Measurements from ENCODE around the gene ADAMTS20.

DNA sequence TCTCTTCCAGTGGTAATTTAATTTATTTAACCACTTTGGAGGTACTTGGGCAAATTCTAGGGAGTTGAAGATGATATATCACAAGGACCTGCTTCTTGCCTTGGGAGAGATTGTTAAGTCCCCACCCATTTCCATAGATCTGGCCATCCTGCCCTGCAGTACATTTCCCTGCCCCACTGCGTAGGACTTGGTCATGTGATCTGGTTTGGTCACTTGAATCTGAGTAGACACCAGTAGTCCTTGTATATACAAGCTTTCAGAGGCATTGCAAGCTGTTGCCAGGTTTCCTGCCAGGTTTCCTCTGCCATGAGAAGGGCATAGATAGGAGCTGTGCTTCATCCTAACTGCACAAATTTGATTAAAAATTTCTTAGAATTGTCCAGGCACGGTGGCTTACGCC, 200.0 kb downstream of the ADAMTS20 start:
- no peak for TF ChIP-seq EP300 (IDR thresholded peaks at IDR 0.05)
- TF ChIP-seq, protein P1, sequence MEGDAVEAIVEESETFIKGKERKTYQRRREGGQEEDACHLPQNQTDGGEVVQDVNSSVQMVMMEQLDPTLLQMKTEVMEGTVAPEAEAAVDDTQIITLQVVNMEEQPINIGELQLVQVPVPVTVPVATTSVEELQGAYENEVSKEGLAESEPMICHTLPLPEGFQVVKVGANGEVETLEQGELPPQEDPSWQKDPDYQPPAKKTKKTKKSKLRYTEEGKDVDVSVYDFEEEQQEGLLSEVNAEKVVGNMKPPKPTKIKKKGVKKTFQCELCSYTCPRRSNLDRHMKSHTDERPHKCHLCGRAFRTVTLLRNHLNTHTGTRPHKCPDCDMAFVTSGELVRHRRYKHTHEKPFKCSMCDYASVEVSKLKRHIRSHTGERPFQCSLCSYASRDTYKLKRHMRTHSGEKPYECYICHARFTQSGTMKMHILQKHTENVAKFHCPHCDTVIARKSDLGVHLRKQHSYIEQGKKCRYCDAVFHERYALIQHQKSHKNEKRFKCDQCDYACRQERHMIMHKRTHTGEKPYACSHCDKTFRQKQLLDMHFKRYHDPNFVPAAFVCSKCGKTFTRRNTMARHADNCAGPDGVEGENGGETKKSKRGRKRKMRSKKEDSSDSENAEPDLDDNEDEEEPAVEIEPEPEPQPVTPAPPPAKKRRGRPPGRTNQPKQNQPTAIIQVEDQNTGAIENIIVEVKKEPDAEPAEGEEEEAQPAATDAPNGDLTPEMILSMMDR (IDR thresholded peaks at IDR 0.05): no peak
